ENCODE results near the gene SNX14.

- TF ChIP-seq POLR2AphosphoS5 (IDR thresholded peaks at IDR 0.05; ENCODE audit: low read depth, low read length) (no peak), REST (IDR thresholded peaks at IDR 0.05; ENCODE audit: insufficient read depth in 1 of 2, low read depth in 2 of 2, low read length in 2 of 2) (no peak), TAF1 (IDR thresholded peaks at IDR 0.05; ENCODE audit: borderline replicate concordance, insufficient read depth, low read length) (no peak), SIN3A (IDR thresholded peaks at IDR 0.05; ENCODE audit: borderline replicate concordance, insufficient read depth, low read length) (no peak)
Observed at GRCh38 chr6:85494547-85495536, 98.8 kb downstream of the SNX14 start.

All from PFSK-1 (cell line).